ENCODE data around the gene ONECUT1.

DNA sequence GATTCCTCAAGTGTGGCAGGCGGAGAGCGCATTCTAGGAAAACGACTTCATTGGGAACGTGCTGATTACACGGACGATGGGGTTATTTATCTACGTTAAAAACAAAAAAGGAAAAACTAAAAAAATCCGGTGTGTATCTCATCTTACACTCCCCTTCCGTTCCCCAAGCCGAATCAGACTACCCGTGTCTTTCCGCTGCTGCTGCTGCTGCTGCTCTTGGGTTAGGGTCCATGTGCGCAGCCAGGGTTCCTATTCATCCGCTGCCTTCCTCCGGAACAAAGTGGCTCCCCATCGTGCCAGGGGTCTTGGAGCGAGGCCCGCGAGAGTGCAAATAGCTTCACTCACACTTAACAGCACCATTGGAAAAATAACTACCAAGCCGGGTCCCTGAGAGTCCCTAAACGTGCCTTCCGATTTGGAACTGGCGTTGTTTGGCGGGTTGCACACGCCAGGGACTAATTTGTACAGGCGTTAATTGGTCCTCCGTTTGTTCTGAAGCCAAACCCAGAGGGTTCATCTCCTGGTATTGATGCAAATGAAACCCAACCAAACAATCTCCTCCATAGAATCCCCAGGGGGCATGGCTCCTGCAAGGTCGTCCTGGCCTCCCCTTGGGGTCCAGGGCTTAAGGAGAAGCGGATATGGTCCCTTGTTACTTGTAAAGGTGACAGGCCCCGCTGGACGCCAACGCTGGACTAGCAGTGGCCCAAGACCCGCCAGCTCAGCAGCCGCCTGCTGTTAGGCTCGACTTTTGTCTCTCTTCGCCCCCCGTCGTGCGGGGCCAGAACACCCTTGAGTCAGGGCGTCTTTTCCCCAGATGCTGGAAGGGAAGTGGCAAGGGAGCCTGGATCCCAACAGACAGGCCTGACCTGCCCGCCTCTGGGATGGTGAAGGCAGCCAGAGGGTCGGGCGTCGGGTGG is 11.0 kb upstream of the ONECUT1 start:
- TF ChIP-seq, protein P1, sequence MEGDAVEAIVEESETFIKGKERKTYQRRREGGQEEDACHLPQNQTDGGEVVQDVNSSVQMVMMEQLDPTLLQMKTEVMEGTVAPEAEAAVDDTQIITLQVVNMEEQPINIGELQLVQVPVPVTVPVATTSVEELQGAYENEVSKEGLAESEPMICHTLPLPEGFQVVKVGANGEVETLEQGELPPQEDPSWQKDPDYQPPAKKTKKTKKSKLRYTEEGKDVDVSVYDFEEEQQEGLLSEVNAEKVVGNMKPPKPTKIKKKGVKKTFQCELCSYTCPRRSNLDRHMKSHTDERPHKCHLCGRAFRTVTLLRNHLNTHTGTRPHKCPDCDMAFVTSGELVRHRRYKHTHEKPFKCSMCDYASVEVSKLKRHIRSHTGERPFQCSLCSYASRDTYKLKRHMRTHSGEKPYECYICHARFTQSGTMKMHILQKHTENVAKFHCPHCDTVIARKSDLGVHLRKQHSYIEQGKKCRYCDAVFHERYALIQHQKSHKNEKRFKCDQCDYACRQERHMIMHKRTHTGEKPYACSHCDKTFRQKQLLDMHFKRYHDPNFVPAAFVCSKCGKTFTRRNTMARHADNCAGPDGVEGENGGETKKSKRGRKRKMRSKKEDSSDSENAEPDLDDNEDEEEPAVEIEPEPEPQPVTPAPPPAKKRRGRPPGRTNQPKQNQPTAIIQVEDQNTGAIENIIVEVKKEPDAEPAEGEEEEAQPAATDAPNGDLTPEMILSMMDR (IDR thresholded peaks at IDR 0.05 in 4 of 5, conservative IDR thresholded peaks at IDR 0.05 in 1 of 5) = no peak
- no peak for TF ChIP-seq POLR2A (IDR thresholded peaks at IDR 0.05)

Data from gastrocnemius medialis (tissue), 4 donors.